Neural progenitor cell (in vitro differentiated cells): ENCODE measurements around the gene VPS4B.
"Not testable (repeated sequence)": the region's sequence is repeated elsewhere in the genome, so short reads cannot be mapped to it uniquely, and the experiment has no call there.

Source experiments
- CTCF ChIP-seq: fragments of 200-600 bp; sonication (generic); IDR thresholded peaks from 2 replicates; pipeline ENCODE4 v1.5.1; 2017; ENCODE audit warnings: antibody characterized with exemption, mild to moderate bottlenecking
- EZH2 ChIP-seq: fragments of 200-600 bp; sonication (generic); IDR thresholded peaks from 2 replicates; pipeline ENCODE4 v1.6.1; 2017; ENCODE audit warnings: antibody characterized with exemption, mild to moderate bottlenecking, moderate library complexity

GRCh38 chr18:63363420-63363819, 58.9 kb downstream of the VPS4B start:
- TF ChIP-seq EZH2, CTCF: not testable (repeated sequence)
